CD14-positive monocyte (primary cell): ENCODE data around the gene SYTL1. TPM values are rescaled to one million over a fixed set of nuclear protein-coding genes. Genes with fewer than 3 reads are reported as not detected.

Source experiments
- DNase-seq, 3 donors: peaks; one replicate each; pipeline ENCODE4 v3.0.0-alpha.2; 2011 to 2022
- H2AFZ ChIP-seq: 2 replicates; pipeline ENCODE4 v1.6.0; 2012; ENCODE audit warnings: mild to moderate bottlenecking, low read depth, low read length, inconsistent platforms; ENCODE audit not compliant: insufficient read depth, poor library complexity, severe bottlenecking
- H3K27ac ChIP-seq, 2 donors: 1 replicate in 1 of 2; 2 replicates in 1 of 2; pipeline ENCODE4 v1.5.1; 2012 to 2013; ENCODE audit warnings: low read length in 2 of 2, control low read depth in 1 of 2, inconsistent platforms in 1 of 2, low read depth in 1 of 2, mild to moderate bottlenecking in 1 of 2
- H3K27me3 ChIP-seq, 2 donors: one replicate each; pipeline versions ENCODE4 v1.6.0 to v1.6.1; 2011 to 2013; ENCODE audit warnings: low read length in 2 of 2; ENCODE audit not compliant: control insufficient read depth in 2 of 2, insufficient read depth in 2 of 2
- H3K36me3 ChIP-seq, 2 donors: replicated peaks in 1 of 2; 1 replicate in 1 of 2; 2 replicates in 1 of 2; pipeline versions ENCODE4 v1.5.1 to v1.6.1; 2012 to 2013; ENCODE audit warnings: low read length in 2 of 2, control low read depth in 1 of 2, inconsistent platforms in 1 of 2, mild to moderate bottlenecking in 1 of 2; ENCODE audit not compliant: insufficient read depth in 2 of 2, control insufficient read depth in 1 of 2
- H3K4me1 ChIP-seq, 2 donors: 1 replicate in 1 of 2; 2 replicates in 1 of 2; pipeline versions ENCODE4 v1.5.1 to v1.6.1; 2012 to 2013; ENCODE audit warnings: low read length in 2 of 2, control low read depth in 1 of 2, inconsistent platforms in 1 of 2, mild to moderate bottlenecking in 1 of 2, moderate library complexity in 1 of 2; ENCODE audit not compliant: insufficient read depth in 2 of 2, control insufficient read depth in 1 of 2
- H3K4me2 ChIP-seq: replicated peaks from 2 replicates; pipeline ENCODE3; 2012; ENCODE audit warnings: low read length, moderate library complexity, mild to moderate bottlenecking; ENCODE audit not compliant: poor library complexity, severe bottlenecking; ENCODE audit errors: extremely low read depth
- H3K4me3 ChIP-seq, 3 experiments: fragments of 200-600 bp in 1 of 3; sonication (generic) in 1 of 3; replicated peaks in 1 of 3; 1 replicate in 2 of 3; 2 replicates in 1 of 3; pipeline ENCODE4 v1.5.1; 2011 to 2013; ENCODE audit warnings: low read length in 3 of 3, mild to moderate bottlenecking in 3 of 3, control low read depth in 2 of 3, low read depth in 2 of 3, inconsistent platforms in 1 of 3, moderate library complexity in 1 of 3
- H3K79me2 ChIP-seq: 2 replicates; pipeline ENCODE4 v1.6.0; 2012; ENCODE audit warnings: mild to moderate bottlenecking, control low read depth, inconsistent platforms, low read length, moderate library complexity; ENCODE audit not compliant: insufficient read depth
- H3K9ac ChIP-seq: 2 replicates; pipeline ENCODE4 v1.6.0; 2017; ENCODE audit warnings: low read length, mild to moderate bottlenecking; ENCODE audit not compliant: insufficient read depth, poor library complexity, severe bottlenecking
- H3K9me3 ChIP-seq, 2 donors: replicated peaks in 1 of 2; 1 replicate in 1 of 2; 2 replicates in 1 of 2; pipeline versions ENCODE4 v1.5.1 to v1.6.1; 2012 to 2013; ENCODE audit warnings: low read length in 2 of 2, control low read depth in 1 of 2; ENCODE audit not compliant: control insufficient read depth in 1 of 2, insufficient read depth in 1 of 2
- H4K20me1 ChIP-seq: 2 replicates; pipeline ENCODE4 v1.6.0; 2012; ENCODE audit warnings: mild to moderate bottlenecking, low read length, control low read depth, moderate library complexity; ENCODE audit not compliant: insufficient read depth
- H3K27ac Mint-ChIP-seq, 7 donors: one replicate each; pipeline ENCODE4 v1.8.0; 2020; ENCODE audit warnings: mild to moderate bottlenecking in 7 of 7, mixed read lengths in 7 of 7, moderate library complexity in 6 of 7, inconsistent platforms in 2 of 7
- H3K27me3 Mint-ChIP-seq, 3 donors: one replicate each; pipeline ENCODE4 v1.8.0; 2021 to 2022; ENCODE audit warnings: low read depth in 3 of 3, mild to moderate bottlenecking in 3 of 3, mixed read lengths in 3 of 3, moderate library complexity in 3 of 3, inconsistent platforms in 1 of 3
- H3K36me3 Mint-ChIP-seq, 2 donors: one replicate each; pipeline ENCODE4 v1.8.0; 2020; ENCODE audit warnings: mixed read lengths in 2 of 2, inconsistent platforms in 1 of 2, mild to moderate bottlenecking in 1 of 2
- H3K4me1 Mint-ChIP-seq: one replicate; pipeline ENCODE4 v1.8.0; 2020; ENCODE audit warnings: mild to moderate bottlenecking, mixed read lengths
- H3K4me3 Mint-ChIP-seq, 2 donors: one replicate each; pipeline ENCODE4 v1.8.0; 2020; ENCODE audit warnings: mild to moderate bottlenecking in 2 of 2, mixed read lengths in 2 of 2, moderate library complexity in 1 of 2
- H3K9me3 Mint-ChIP-seq, 7 donors: one replicate each; pipeline ENCODE4 v1.8.0; 2020 to 2022; ENCODE audit warnings: mixed read lengths in 7 of 7, mild to moderate bottlenecking in 6 of 7, moderate library complexity in 6 of 7, inconsistent platforms in 2 of 7
- WGBS: methylation state at CpG from one replicate; pipeline ENCODE4 v1.1.5; 2013; ENCODE audit warnings: missing lambda C conversion rate; ENCODE audit not compliant: insufficient coverage; 5-methylcytosine and 5-hydroxymethylcytosine counted together
- intact Hi-C, 2 donors: fragments of 100-400 bp; cut with micrococcal nuclease; formaldehyde crosslinking; loops; one replicate each; pipeline versions ENCODE4 v1.15.0 to v1.15.1; 2023
- polyA plus RNA-seq, 3 donors: library from polyadenylated mRNA; depleted of rRNA in 1 of 3; unstranded in 2 of 3; stranded (reverse) in 1 of 3; fragments of 300-500 nt in 2 of 3; fragments of >200 nt in 1 of 3; fragmentation: Illumina TruSeq in 2 of 3; gene quantifications; 1 replicate in 2 of 3; 2 replicates in 1 of 3; pipeline ENCODE4 v1.2.3, GENCODE V29; 2012 to 2021
- TF ChIP-seq, protein P1 (sequence below): fragments of 200-600 bp; IDR thresholded peaks from one replicate; pipeline ENCODE4 v1.8.0; 2022; ENCODE audit warnings: antibody characterized with exemption, mild to moderate bottlenecking

SYTL1 gene
- polyA plus RNA-seq, 3 donors = 26.9 to 95.8 (median 44.6) TPM

DNA sequence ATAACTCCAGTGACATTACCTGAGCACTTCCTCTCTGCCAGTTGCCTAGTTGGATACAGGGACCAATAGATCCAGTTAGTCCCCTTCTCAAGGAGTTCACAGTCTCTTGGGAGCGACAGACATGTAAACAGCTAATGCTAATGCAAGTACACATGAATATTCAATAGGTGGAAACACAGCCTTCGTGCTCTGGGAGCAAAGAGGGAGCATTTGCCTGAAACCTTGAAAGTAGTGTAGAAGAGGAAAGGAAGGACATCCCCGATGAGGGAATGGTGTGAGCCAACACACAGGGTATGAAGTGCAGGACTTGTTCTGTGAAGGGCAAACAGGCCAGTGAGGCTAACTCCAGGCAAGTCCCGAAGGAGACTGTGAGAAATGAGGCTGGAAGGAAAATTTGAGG, 23.7 kb upstream of the SYTL1 start:
- Histone ChIP-seq H3K36me3 (no peaks in the 10 kb centered on the region), H3K9ac (no peak overlapping the region), H3K9me3 (no peaks in the 10 kb centered on the region), H3K4me2 (no peak overlapping the region), H3K27me3 (peaks cover 0 to 3% of the 10 kb centered on the region in 2 donors), H3K4me1 (peaks cover 13 to 14% of the 10 kb centered on the region in 2 donors), H2AFZ (no peak overlapping the region), H3K79me2 (peaks cover 10% of the 10 kb centered on the region), H4K20me1 (no peaks in the 10 kb centered on the region), H3K27ac (no peak overlapping the region), H3K4me3 (no peak overlapping the region)
- H3K4me3 Mint-ChIP-seq = no peak overlapping the region
- peaks cover 10 to 23% (median 13%) of the 10 kb centered on the region in 3 donors for H3K27me3 Mint-ChIP-seq
- no peak for DNase-seq
- intact Hi-C loops = no loop called here
- 36% methylated on average over 3 of the region's 4 CpGs for WGBS
- H3K4me1 Mint-ChIP-seq = peaks cover 11% of the 10 kb centered on the region
- no peaks in the 10 kb centered on the region for H3K9me3 Mint-ChIP-seq
- TF ChIP-seq, protein P1, sequence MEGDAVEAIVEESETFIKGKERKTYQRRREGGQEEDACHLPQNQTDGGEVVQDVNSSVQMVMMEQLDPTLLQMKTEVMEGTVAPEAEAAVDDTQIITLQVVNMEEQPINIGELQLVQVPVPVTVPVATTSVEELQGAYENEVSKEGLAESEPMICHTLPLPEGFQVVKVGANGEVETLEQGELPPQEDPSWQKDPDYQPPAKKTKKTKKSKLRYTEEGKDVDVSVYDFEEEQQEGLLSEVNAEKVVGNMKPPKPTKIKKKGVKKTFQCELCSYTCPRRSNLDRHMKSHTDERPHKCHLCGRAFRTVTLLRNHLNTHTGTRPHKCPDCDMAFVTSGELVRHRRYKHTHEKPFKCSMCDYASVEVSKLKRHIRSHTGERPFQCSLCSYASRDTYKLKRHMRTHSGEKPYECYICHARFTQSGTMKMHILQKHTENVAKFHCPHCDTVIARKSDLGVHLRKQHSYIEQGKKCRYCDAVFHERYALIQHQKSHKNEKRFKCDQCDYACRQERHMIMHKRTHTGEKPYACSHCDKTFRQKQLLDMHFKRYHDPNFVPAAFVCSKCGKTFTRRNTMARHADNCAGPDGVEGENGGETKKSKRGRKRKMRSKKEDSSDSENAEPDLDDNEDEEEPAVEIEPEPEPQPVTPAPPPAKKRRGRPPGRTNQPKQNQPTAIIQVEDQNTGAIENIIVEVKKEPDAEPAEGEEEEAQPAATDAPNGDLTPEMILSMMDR = no peak
- H3K36me3 Mint-ChIP-seq = no peaks in the 10 kb centered on the region
- peak overlapping the region in 1 of 7 donors; percentile 59 for H3K27ac Mint-ChIP-seq

DNA sequence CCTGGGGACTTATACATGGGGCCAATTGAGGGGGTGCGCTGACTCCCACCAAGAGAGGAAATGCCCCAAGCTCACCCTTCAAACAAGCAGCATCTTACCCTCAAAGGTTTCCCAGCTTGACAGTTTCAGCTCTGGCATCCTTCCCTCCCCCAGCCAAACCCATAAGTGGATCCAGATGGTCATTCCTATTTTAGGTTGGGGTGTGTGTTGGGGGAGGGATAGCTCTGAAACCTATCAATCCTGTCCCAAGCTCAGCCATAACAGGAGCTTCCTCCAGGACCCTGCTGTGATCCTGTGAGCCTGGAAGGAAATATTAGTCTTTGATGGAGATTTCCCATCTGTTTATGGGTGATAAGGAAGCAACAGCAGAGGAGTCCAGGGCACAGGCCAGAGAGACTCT, 23.2 kb upstream of the SYTL1 start:
- peaks cover 0 to 3% of the 10 kb centered on the region in 2 donors for H3K27me3 ChIP-seq
- no peak overlapping the region for H3K4me3 Mint-ChIP-seq
- H3K4me3 ChIP-seq = no peak overlapping the region
- no CpG with 5 or more reads among the region's 1 CpG for WGBS
- no peak overlapping the region for H3K27ac ChIP-seq
- intact Hi-C loops = no loop called here
- H3K9ac ChIP-seq = no peak overlapping the region
- no peaks in the 10 kb centered on the region for H4K20me1 ChIP-seq
- no peak overlapping the region for H3K27ac Mint-ChIP-seq
- no peak overlapping the region for H2AFZ ChIP-seq
- DNase-seq = no peak
- H3K4me1 Mint-ChIP-seq = peaks cover 15% of the 10 kb centered on the region
- TF ChIP-seq, protein P1 = no peak
- H3K36me3 Mint-ChIP-seq = no peaks in the 10 kb centered on the region
- no peaks in the 10 kb centered on the region for H3K9me3 ChIP-seq
- H3K27me3 Mint-ChIP-seq = peaks cover 10 to 21% (median 13%) of the 10 kb centered on the region in 3 donors
- H3K9me3 Mint-ChIP-seq = no peaks in the 10 kb centered on the region
- no peak overlapping the region for H3K4me2 ChIP-seq
- H3K36me3 ChIP-seq = no peaks in the 10 kb centered on the region
- peaks cover 14% of the 10 kb centered on the region for H3K79me2 ChIP-seq
- peaks cover 17 to 19% of the 10 kb centered on the region in 2 donors for H3K4me1 ChIP-seq
